ENCODE measurements around the gene LMO4.

LMO4 gene

GRCh38 chr1:87336623-87337067 is 8.0 kb downstream of the LMO4 start:
- Histone ChIP-seq H3K36me3 (ENCODE audit: low read length) (peaks cover 85% of the 10 kb centered on the region), H3K9me3 (ENCODE audit: insufficient read depth, low read length) (no peaks in the 10 kb centered on the region), H3K9me2 (replicated peaks; ENCODE audit: insufficient read depth, low read length) (no peaks in the 10 kb centered on the region), H3F3A (ENCODE audit: insufficient read depth) (peaks cover 83% of the 10 kb centered on the region), H4K20me1 (ENCODE audit: low read depth, low read length) (peaks cover 52% of the 10 kb centered on the region), H3K4me3 (ENCODE audit: insufficient read depth, low read length, poor library complexity, severe bottlenecking) (no peak overlapping the region), H3K79me2 (ENCODE audit: insufficient read depth, low read length) (peaks cover 98% of the 10 kb centered on the region), H3K27me3 (ENCODE audit: low read length) (no peaks in the 10 kb centered on the region), H2AFZ (ENCODE audit: low read depth, low read length, severe bottlenecking) (no peak overlapping the region), H3K4me2 (ENCODE audit: low read depth, low read length, poor library complexity, severe bottlenecking) (peak overlapping the region; percentile 88), H3K9ac (ENCODE audit: low read length) (no peak overlapping the region), H3K27ac (ENCODE audit: low read depth, low read length) (0 out of 2 replicates have a peak overlapping the region, but pooled peaks have one; percentile 89)
- TF ChIP-seq, protein P1, sequence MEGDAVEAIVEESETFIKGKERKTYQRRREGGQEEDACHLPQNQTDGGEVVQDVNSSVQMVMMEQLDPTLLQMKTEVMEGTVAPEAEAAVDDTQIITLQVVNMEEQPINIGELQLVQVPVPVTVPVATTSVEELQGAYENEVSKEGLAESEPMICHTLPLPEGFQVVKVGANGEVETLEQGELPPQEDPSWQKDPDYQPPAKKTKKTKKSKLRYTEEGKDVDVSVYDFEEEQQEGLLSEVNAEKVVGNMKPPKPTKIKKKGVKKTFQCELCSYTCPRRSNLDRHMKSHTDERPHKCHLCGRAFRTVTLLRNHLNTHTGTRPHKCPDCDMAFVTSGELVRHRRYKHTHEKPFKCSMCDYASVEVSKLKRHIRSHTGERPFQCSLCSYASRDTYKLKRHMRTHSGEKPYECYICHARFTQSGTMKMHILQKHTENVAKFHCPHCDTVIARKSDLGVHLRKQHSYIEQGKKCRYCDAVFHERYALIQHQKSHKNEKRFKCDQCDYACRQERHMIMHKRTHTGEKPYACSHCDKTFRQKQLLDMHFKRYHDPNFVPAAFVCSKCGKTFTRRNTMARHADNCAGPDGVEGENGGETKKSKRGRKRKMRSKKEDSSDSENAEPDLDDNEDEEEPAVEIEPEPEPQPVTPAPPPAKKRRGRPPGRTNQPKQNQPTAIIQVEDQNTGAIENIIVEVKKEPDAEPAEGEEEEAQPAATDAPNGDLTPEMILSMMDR (IDR thresholded peaks at IDR 0.05; ENCODE audit: insufficient read depth, low read length, poor library complexity, severe bottlenecking), result no peak
- no peak for TF ChIP-seq EZH2phosphoT487 (conservative IDR thresholded peaks at IDR 0.05; ENCODE audit: low read length)

GRCh38 chr1:87337606-87338005 is 8.9 kb downstream of the LMO4 start:
- H3K27me3 ChIP-seq (ENCODE audit: low read length), result no peaks in the 10 kb centered on the region
- H3K36me3 ChIP-seq (ENCODE audit: low read length), result peaks cover 85% of the 10 kb centered on the region
- H3F3A ChIP-seq (ENCODE audit: insufficient read depth), result peaks cover 87% of the 10 kb centered on the region
- H3K4me3 ChIP-seq (ENCODE audit: insufficient read depth, low read length, poor library complexity, severe bottlenecking), result no peak overlapping the region
- peaks cover 56% of the 10 kb centered on the region for H4K20me1 ChIP-seq (ENCODE audit: low read depth, low read length)
- H3K9me2 ChIP-seq (replicated peaks; ENCODE audit: insufficient read depth, low read length), result no peaks in the 10 kb centered on the region
- no peak overlapping the region for H3K9ac ChIP-seq (ENCODE audit: low read length)
- TF ChIP-seq EZH2phosphoT487 (conservative IDR thresholded peaks at IDR 0.05; ENCODE audit: low read length), result no peak
- TF ChIP-seq, protein P1 (IDR thresholded peaks at IDR 0.05; ENCODE audit: insufficient read depth, low read length, poor library complexity, severe bottlenecking), result no peak
- H3K79me2 ChIP-seq (ENCODE audit: insufficient read depth, low read length), result peaks cover 98% of the 10 kb centered on the region
- H3K27ac ChIP-seq (ENCODE audit: low read depth, low read length), result no peak overlapping the region
- no peak overlapping the region for H2AFZ ChIP-seq (ENCODE audit: low read depth, low read length, severe bottlenecking)
- no peaks in the 10 kb centered on the region for H3K9me3 ChIP-seq (ENCODE audit: insufficient read depth, low read length)
- H3K4me2 ChIP-seq (ENCODE audit: low read depth, low read length, poor library complexity, severe bottlenecking), result no peak overlapping the region

GRCh38 chr1:87338566-87338965 is 9.9 kb downstream of the LMO4 start:
- Histone ChIP-seq H4K20me1 (ENCODE audit: low read depth, low read length) (peaks cover 57% of the 10 kb centered on the region), H3K4me3 (ENCODE audit: insufficient read depth, low read length, poor library complexity, severe bottlenecking) (no peak overlapping the region), H2AFZ (ENCODE audit: low read depth, low read length, severe bottlenecking) (no peak overlapping the region), H3K9me2 (replicated peaks; ENCODE audit: insufficient read depth, low read length) (no peaks in the 10 kb centered on the region), H3K27ac (ENCODE audit: low read depth, low read length) (no peak overlapping the region), H3K79me2 (ENCODE audit: insufficient read depth, low read length) (peaks cover 98% of the 10 kb centered on the region), H3K27me3 (ENCODE audit: low read length) (no peaks in the 10 kb centered on the region), H3K9me3 (ENCODE audit: insufficient read depth, low read length) (no peaks in the 10 kb centered on the region), H3K4me2 (ENCODE audit: low read depth, low read length, poor library complexity, severe bottlenecking) (no peak overlapping the region), H3F3A (ENCODE audit: insufficient read depth) (peaks cover 87% of the 10 kb centered on the region), H3K36me3 (ENCODE audit: low read length) (peaks cover 85% of the 10 kb centered on the region), H3K9ac (ENCODE audit: low read length) (no peak overlapping the region)
- TF ChIP-seq EZH2phosphoT487 (conservative IDR thresholded peaks at IDR 0.05; ENCODE audit: low read length), result no peak
- TF ChIP-seq, protein P1 (IDR thresholded peaks at IDR 0.05; ENCODE audit: insufficient read depth, low read length, poor library complexity, severe bottlenecking), result no peak
